ENCODE data around the gene RRP1B. TPM values are rescaled to one million over a fixed set of nuclear protein-coding genes. Genes with fewer than 3 reads are reported as not detected.

RRP1B gene
- total RNA-seq, 1 experiment from 2014 or later: 30.7 TPM

GRCh38 chr21:43691801-43692200 is 32.4 kb downstream of the RRP1B start:
- ATAC-seq (no peak), DNase-seq (ENCODE audit: low read depth, low spot score) (no peak)
- no TSS peak for BruUV-seq (replicated peaks)
- in situ Hi-C loops (cut with HindIII; ENCODE audit: low pct_unique_long_range_greater_than_20kb, low sequenced_read_pairs) (no loop called here), intact Hi-C loops (cut with micrococcal nuclease; ENCODE audit: unreplicated experiment) (no loop called here)
- Histone ChIP-seq H3K4me3 (ENCODE audit: low read depth in 2 of 2, low read length in 2 of 2) (no peak overlapping the region), H3K27ac (ENCODE audit: low read length) (no peak overlapping the region), H3K36me3 (ENCODE audit: control insufficient read depth, insufficient read depth, low read length) (no peaks in the 10 kb centered on the region; the same call in none of the 2 replicates), H3K4me1 (ENCODE audit: control insufficient read depth, insufficient read depth, low read length) (no peaks in the 10 kb centered on the region), H3K9me3 (ENCODE audit: control insufficient read depth, insufficient read depth, low read depth, low read length) (no peaks in the 10 kb centered on the region), H3K27me3 (ENCODE audit: control insufficient read depth, insufficient read depth, low read length) (no peaks in the 10 kb centered on the region)
- CTCF ChIA-PET: no interaction called here
- TF ChIP-seq TCF7L2 (IDR thresholded peaks at IDR 0.05; ENCODE audit: low read depth, low read length) (no peak), CTCF (IDR thresholded peaks at IDR 0.05) (no peak), SIN3A (IDR thresholded peaks at IDR 0.05; ENCODE audit: borderline replicate concordance, insufficient read depth, low read depth, low read length) (no peak), REST (IDR thresholded peaks at IDR 0.05; ENCODE audit: insufficient read depth in 1 of 2, low read depth in 2 of 2, low read length in 1 of 2) (no peak), POLR2AphosphoS5 (IDR thresholded peaks at IDR 0.05; ENCODE audit: low read depth, low read length) (no peak)
- POLR2A ChIA-PET: interaction anchor here (0.6 kb wide), 1 partner anchor 360 kb away, joined by 3 read pairs; no protein-coding TSS in a partner anchor

GRCh38 chr21:43692949-43693348 is 33.6 kb downstream of the RRP1B start:
- in situ Hi-C loops (cut with HindIII; ENCODE audit: low pct_unique_long_range_greater_than_20kb, low sequenced_read_pairs): no loop called here
- no TSS peak for BruUV-seq (replicated peaks)
- no peaks in the 10 kb centered on the region; the same call in none of the 2 replicates for H3K36me3 ChIP-seq (ENCODE audit: control insufficient read depth, insufficient read depth, low read length)
- ATAC-seq (no peak; the same call in 1 of the 2 replicates), DNase-seq (ENCODE audit: low read depth, low spot score) (no peak)
- TF ChIP-seq REST (IDR thresholded peaks at IDR 0.05; ENCODE audit: insufficient read depth in 1 of 2, low read depth in 2 of 2, low read length in 1 of 2) (no peak), TCF7L2 (IDR thresholded peaks at IDR 0.05; ENCODE audit: low read depth, low read length) (no peak), CTCF (IDR thresholded peaks at IDR 0.05) (no peak), POLR2AphosphoS5 (IDR thresholded peaks at IDR 0.05; ENCODE audit: low read depth, low read length) (no peak), SIN3A (IDR thresholded peaks at IDR 0.05; ENCODE audit: borderline replicate concordance, insufficient read depth, low read depth, low read length) (no peak)
- intact Hi-C loops (cut with micrococcal nuclease; ENCODE audit: unreplicated experiment): no loop called here
- H3K27ac ChIP-seq (ENCODE audit: low read length): no peak overlapping the region
- CTCF ChIA-PET: no interaction called here
- H3K27me3 ChIP-seq (ENCODE audit: control insufficient read depth, insufficient read depth, low read length): no peaks in the 10 kb centered on the region
- no peak overlapping the region for H3K4me3 ChIP-seq (ENCODE audit: low read depth in 2 of 2, low read length in 2 of 2)
- no peaks in the 10 kb centered on the region for H3K9me3 ChIP-seq (ENCODE audit: control insufficient read depth, insufficient read depth, low read depth, low read length)
- no peaks in the 10 kb centered on the region for H3K4me1 ChIP-seq (ENCODE audit: control insufficient read depth, insufficient read depth, low read length)
- POLR2A ChIA-PET: no interaction called here

All from Panc1 (cell line).